GM08714 (cell line): Measurements from ENCODE around the gene RETREG2.

Experiments used
- H3K4me3 ChIP-seq: fragments of 200-500 bp; sonication (Bioruptor generic); 2 replicates; pipeline ENCODE4 v1.5.1; 2014; ENCODE audit warnings: mild to moderate bottlenecking, low read length, inconsistent platforms
- ZNF274 ChIP-seq: IDR thresholded peaks from 2 replicates; pipeline ENCODE4 v1.6.1; 2012; ENCODE audit warnings: mild to moderate bottlenecking, low read depth, low read length

The RETREG2 gene

GRCh38 chr2:219160186-219161017 is 17.7 kb upstream of the RETREG2 start, which contains the start of gene NHEJ1:
Gene NHEJ1 (minus strand): TSS chr2:219160815. CDS start chr2:219158362, 2,453 bp downstream.
- no peak for TF ChIP-seq ZNF274

GRCh38 chr2:219161097-219161496 is 17.0 kb upstream of the RETREG2 start:
- no peak for TF ChIP-seq ZNF274
- peak overlapping the region; percentile 78; the same call in 1 of the 2 replicates for H3K4me3 ChIP-seq

More at GRCh38 chr2:219160186-219161017, 17.7 kb upstream of the RETREG2 start, which contains the start of gene NHEJ1:
- peak within 1 kb of the TSS; percentile 78 for H3K4me3 ChIP-seq

GRCh38 chr2:219163156-219163555 is 14.9 kb upstream of the RETREG2 start:
- TF ChIP-seq ZNF274 = no peak
- no peak overlapping the region for H3K4me3 ChIP-seq

- no peak overlapping the region for H3K4me3 ChIP-seq
- TF ChIP-seq ZNF274 = no peak
Measured at GRCh38 chr2:219165058-219165911, 12.8 kb upstream of the RETREG2 start.

GRCh38 chr2:219167997-219168396 is 10.1 kb upstream of the RETREG2 start:
- H3K4me3 ChIP-seq = no peak overlapping the region
- TF ChIP-seq ZNF274 = no peak

GRCh38 chr2:219168526-219168925 is 9.5 kb upstream of the RETREG2 start:
- H3K4me3 ChIP-seq = no peak overlapping the region
- TF ChIP-seq ZNF274 = no peak

- no peak for TF ChIP-seq ZNF274
- no peak overlapping the region for H3K4me3 ChIP-seq
Measured at GRCh38 chr2:219168932-219169331, 9.1 kb upstream of the RETREG2 start.

GRCh38 chr2:219169930-219170654 is 8.0 kb upstream of the RETREG2 start, which contains the start of gene SLC23A3:
Gene SLC23A3 (minus strand): TSS chr2:219170029. CDS start chr2:219169984, 45 bp downstream.
- TF ChIP-seq ZNF274 = no peak

GRCh38 chr2:219171231-219171651 is 6.8 kb upstream of the RETREG2 start:
- TF ChIP-seq ZNF274 = no peak
- no peak overlapping the region for H3K4me3 ChIP-seq

More at GRCh38 chr2:219169930-219170654, 8.0 kb upstream of the RETREG2 start, which contains the start of gene SLC23A3:
- H3K4me3 ChIP-seq = no peak within 1 kb of the TSS

- no peak for TF ChIP-seq ZNF274
- H3K4me3 ChIP-seq = no peak overlapping the region
Measured at GRCh38 chr2:219172231-219173154, 5.6 kb upstream of the RETREG2 start.

GRCh38 chr2:219173176-219173575 is 4.9 kb upstream of the RETREG2 start:
- no peak overlapping the region for H3K4me3 ChIP-seq
- no peak for TF ChIP-seq ZNF274

- TF ChIP-seq ZNF274 = no peak
- no peak overlapping the region for H3K4me3 ChIP-seq
Measured at GRCh38 chr2:219174146-219174545, 3.9 kb upstream of the RETREG2 start.

GRCh38 chr2:219174801-219175200 is 3.3 kb upstream of the RETREG2 start:
- no peak overlapping the region for H3K4me3 ChIP-seq
- no peak for TF ChIP-seq ZNF274
